ENCODE data around the gene IFI44L. TPM values are rescaled to one million over a fixed set of nuclear protein-coding genes. Genes with fewer than 3 reads are reported as not detected.

The IFI44L gene
- total RNA-seq, 2 donors from 2014 or later: 1.2 to 7.4 TPM

DNA sequence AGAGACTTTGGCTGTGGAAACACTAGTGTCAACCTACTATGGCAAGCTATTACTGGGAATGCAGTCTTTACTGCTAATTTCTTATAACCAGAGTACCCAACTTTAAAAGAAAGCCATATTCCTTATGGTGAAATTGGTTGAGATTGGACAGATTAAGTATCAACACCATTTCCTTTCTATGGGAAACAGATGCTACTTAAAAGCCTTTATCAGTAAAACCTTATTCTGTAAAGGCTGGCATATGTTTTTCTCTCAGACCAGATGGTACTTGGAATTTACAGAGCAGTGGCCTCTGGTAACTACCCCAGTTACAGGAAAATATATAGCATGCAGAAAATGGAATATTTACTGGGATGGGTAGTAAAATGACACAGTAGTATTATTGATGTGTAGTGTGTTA lies 48.2 kb downstream of the IFI44L start:
- Histone ChIP-seq H3K27ac (no peak overlapping the region), H3K9me3 (no peaks in the 10 kb centered on the region), H3K4me3 (no peak overlapping the region), H3K36me3 (no peaks in the 10 kb centered on the region), H3K4me1 (replicated peaks) (no peaks in the 10 kb centered on the region), H3K27me3 (replicated peaks; ENCODE audit: insufficient read depth) (no peaks in the 10 kb centered on the region)
- intact Hi-C loops (cut with DNase I): no loop called here
- no peak for TF ChIP-seq POLR2AphosphoS5 (IDR thresholded peaks at IDR 0.05)
- TF ChIP-seq, protein P1, sequence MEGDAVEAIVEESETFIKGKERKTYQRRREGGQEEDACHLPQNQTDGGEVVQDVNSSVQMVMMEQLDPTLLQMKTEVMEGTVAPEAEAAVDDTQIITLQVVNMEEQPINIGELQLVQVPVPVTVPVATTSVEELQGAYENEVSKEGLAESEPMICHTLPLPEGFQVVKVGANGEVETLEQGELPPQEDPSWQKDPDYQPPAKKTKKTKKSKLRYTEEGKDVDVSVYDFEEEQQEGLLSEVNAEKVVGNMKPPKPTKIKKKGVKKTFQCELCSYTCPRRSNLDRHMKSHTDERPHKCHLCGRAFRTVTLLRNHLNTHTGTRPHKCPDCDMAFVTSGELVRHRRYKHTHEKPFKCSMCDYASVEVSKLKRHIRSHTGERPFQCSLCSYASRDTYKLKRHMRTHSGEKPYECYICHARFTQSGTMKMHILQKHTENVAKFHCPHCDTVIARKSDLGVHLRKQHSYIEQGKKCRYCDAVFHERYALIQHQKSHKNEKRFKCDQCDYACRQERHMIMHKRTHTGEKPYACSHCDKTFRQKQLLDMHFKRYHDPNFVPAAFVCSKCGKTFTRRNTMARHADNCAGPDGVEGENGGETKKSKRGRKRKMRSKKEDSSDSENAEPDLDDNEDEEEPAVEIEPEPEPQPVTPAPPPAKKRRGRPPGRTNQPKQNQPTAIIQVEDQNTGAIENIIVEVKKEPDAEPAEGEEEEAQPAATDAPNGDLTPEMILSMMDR (IDR thresholded peaks at IDR 0.05): no peak
- no peak for TF ChIP-seq POLR2A (IDR thresholded peaks at IDR 0.05)
- DNase-seq (ENCODE audit: low spot score): no peak

DNA sequence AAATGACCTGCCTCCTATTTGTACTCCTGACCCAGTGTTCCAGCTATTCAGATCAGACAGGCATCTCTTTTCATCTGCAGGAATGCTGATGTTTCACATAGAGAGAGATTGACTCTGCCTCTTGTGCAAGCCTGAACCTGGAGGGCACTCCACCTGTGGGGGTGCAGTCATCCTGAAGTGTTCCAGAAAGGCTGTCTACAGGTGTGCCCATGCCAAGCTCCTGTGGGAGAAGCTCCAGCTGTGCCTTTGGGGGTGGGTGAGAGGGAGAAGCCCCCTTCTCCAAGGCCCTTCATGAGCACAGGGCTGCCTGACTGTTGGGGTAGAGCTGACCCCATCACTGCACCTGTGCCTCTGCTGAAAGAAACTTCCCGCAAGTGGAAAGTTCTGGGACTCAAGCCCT lies 52.2 kb downstream of the IFI44L start:
- H3K4me3 ChIP-seq: no peak overlapping the region
- no peaks in the 10 kb centered on the region for H3K27me3 ChIP-seq (replicated peaks; ENCODE audit: insufficient read depth)
- intact Hi-C loops (cut with DNase I): loop anchor here (10.0 kb wide), 1 partner anchor 528 kb away; no protein-coding TSS in a partner anchor
- H3K9me3 ChIP-seq: no peaks in the 10 kb centered on the region
- no peaks in the 10 kb centered on the region for H3K36me3 ChIP-seq
- no peak overlapping the region for H3K27ac ChIP-seq
- no peaks in the 10 kb centered on the region for H3K4me1 ChIP-seq (replicated peaks)
- no peak for DNase-seq (ENCODE audit: low spot score)
- TF ChIP-seq, protein P1 (IDR thresholded peaks at IDR 0.05): no peak
- no peak for TF ChIP-seq POLR2AphosphoS5 (IDR thresholded peaks at IDR 0.05)
- TF ChIP-seq POLR2A (IDR thresholded peaks at IDR 0.05): no peak
- WGBS: 69% methylated on average over 1 of the region's 1 CpG

DNA sequence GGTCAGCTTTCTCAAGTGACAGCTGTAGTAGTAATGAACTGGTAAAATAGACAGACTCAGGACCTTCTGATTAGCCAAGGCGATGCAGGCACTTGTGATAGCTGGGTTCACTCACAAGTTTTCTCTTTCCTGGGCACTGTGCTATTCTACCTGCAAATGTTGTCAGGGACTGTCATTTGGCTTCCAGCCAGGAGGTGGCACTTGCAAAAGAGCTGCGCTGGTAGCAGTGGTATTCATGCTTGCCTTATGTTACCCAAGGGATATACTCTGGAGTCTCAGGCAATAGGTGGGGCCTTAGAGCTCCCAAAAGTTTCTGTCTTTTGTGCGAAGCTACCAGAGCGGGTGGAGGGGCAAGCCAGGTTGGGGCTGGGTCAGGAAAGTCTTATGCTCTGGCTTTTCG lies 52.9 kb downstream of the IFI44L start:
- Histone ChIP-seq H3K4me1 (replicated peaks) (no peaks in the 10 kb centered on the region), H3K36me3 (no peaks in the 10 kb centered on the region), H3K27me3 (replicated peaks; ENCODE audit: insufficient read depth) (no peaks in the 10 kb centered on the region), H3K4me3 (no peak overlapping the region), H3K27ac (no peak overlapping the region), H3K9me3 (no peaks in the 10 kb centered on the region)
- WGBS: 96% methylated on average over 5 of the region's 5 CpGs
- TF ChIP-seq POLR2AphosphoS5 (IDR thresholded peaks at IDR 0.05) (no peak), POLR2A (IDR thresholded peaks at IDR 0.05) (no peak)
- TF ChIP-seq, protein P1 (IDR thresholded peaks at IDR 0.05): no peak
- no peak for DNase-seq (ENCODE audit: low spot score)
- intact Hi-C loops (cut with DNase I): loop anchor here (10.0 kb wide), 1 partner anchor 528 kb away; no protein-coding TSS in a partner anchor

DNA sequence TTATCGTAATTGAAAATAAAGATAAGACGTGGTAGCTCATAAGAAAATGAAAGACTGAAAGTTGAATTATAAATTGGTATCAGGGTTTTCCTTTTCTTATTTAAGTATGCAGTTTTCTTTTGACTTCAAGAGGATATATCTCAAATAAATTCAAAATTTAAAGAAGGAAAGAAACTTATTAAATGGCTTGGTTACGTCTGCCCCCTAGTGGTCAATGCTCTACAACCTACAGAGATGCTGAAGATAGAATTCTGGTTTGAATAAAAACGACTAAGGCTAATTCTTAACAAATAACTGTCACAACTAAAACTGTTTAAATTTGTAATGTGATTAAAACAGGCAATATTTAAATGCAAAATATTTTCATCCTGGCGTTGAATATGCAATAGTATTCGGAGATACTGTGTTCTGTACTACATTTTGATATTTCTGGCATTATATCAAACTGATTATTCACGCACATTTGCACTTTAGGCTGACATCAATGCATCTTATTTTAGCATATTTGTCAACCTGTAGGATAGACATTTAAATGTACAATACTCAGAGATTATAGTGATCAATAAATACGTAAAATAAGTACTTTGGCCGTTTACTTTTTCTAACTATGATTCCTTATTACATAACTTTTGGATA lies 56.2 kb downstream of the IFI44L start:
- Histone ChIP-seq H3K27ac (no peak overlapping the region), H3K36me3 (no peaks in the 10 kb centered on the region), H3K4me3 (no peak overlapping the region), H3K27me3 (replicated peaks; ENCODE audit: insufficient read depth) (no peaks in the 10 kb centered on the region), H3K4me1 (replicated peaks) (no peaks in the 10 kb centered on the region), H3K9me3 (no peaks in the 10 kb centered on the region)
- intact Hi-C loops (cut with DNase I): loop anchor here (2.0 to 10.0 kb wide), 2 partner anchors 60 to 532 kb away; no protein-coding TSS in a partner anchor
- TF ChIP-seq, protein P1 (IDR thresholded peaks at IDR 0.05): peak; percentile 68 to 89 (median 83)
- no peak for TF ChIP-seq POLR2A (IDR thresholded peaks at IDR 0.05)
- 41% methylated on average over 9 of the region's 9 CpGs for WGBS
- DNase-seq (ENCODE audit: low spot score): peak; percentile 66

DNA sequence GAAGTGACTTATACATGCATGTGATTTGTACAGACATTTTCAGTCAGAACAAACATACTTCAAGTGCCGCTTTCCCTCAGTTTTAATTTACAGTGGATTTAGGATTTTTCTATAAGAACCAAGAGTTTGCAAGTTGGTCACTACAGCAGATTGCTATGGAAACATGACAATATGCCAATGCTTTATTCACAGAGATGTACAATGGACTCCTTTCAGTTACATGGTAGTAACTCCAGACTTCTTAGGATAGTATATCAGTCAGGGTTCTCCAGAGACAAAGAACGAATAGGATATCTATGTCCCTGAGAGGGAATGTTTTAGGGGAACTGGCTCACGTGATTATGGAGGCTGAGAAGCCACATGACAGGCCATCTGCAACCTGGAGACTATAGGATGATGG lies 56.7 kb downstream of the IFI44L start:
- intact Hi-C loops (cut with DNase I): loop anchor here (2.0 to 10.0 kb wide), 2 partner anchors 60 to 532 kb away; no protein-coding TSS in a partner anchor
- Histone ChIP-seq H3K4me3 (no peak overlapping the region), H3K36me3 (no peaks in the 10 kb centered on the region), H3K9me3 (no peaks in the 10 kb centered on the region), H3K27ac (no peak overlapping the region), H3K27me3 (replicated peaks; ENCODE audit: insufficient read depth) (no peaks in the 10 kb centered on the region), H3K4me1 (replicated peaks) (no peaks in the 10 kb centered on the region)
- no peak for DNase-seq (ENCODE audit: low spot score)
- 60% methylated on average over 3 of the region's 3 CpGs for WGBS
- TF ChIP-seq, protein P1 (IDR thresholded peaks at IDR 0.05): no peak
- TF ChIP-seq POLR2A (IDR thresholded peaks at IDR 0.05): no peak
